Measurements from ENCODE around the gene BBS2. TPM values are rescaled to one million over a fixed set of nuclear protein-coding genes. Genes with fewer than 3 reads are reported as not detected.
A peak's percentile ranks its signal among the peaks of the same experiment; 100 is the strongest.
"Not testable (repeated sequence)": the region's sequence is repeated elsewhere in the genome, so short reads cannot be mapped to it uniquely, and the experiment has no call there.

BBS2 gene
- total RNA-seq, 2 donors from 2014 or later: 47.2 to 60.9 TPM

DNA sequence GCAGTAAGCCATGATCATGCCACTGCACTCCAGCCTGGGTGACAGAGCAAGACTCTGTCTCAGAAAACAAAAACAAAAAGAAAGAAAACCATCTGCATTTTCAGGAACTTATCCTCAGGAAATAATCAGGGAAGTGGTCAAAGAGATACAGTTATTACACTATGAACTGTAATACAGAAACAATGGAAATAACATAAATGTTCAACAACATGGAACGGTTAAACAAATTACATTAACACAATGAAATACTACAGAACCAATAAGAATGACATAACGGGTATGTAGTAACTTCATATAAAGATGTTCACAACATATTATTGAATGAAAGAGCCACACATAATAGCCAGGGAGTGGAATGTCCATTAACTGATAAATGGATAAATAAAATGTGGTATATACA, 6.7 kb downstream of the BBS2 start:
- peaks cover 5% of the 10 kb centered on the region for H3K36me3 Mint-ChIP-seq (ENCODE audit: low read depth)
- H3K27me3 Mint-ChIP-seq: no peaks in the 10 kb centered on the region
- no peak overlapping the region for H3K4me3 Mint-ChIP-seq
- DNase-seq (no peak), ATAC-seq (no peak)
- no peaks in the 10 kb centered on the region for H3K9me3 ChIP-seq (ENCODE audit: control insufficient read depth, low read length, poor library complexity, severe bottlenecking)
- peak overlapping the region; percentile 27 for H3K27ac Mint-ChIP-seq
- peaks cover 39% of the 10 kb centered on the region for H3K4me1 Mint-ChIP-seq

DNA sequence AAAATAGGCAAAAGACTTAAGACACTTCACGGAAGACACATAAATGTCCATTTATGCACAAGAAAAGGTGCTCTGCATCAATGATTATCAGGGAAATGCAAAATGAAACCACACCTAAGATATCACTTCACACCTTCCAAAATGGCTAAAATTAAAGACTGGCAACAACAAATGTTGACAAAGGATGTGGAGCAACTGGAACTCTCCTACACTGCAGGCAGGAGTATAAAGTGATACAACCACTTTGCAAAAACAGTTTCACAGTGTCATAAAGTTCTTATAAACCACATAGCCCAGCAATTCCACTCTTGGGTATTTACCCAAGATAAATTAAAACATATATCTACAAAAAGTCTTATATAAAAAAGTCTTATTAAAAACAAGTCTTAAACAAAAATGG, 7.8 kb downstream of the BBS2 start:
- no peaks in the 10 kb centered on the region for H3K9me3 ChIP-seq (ENCODE audit: control insufficient read depth, low read length, poor library complexity, severe bottlenecking)
- no peak for DNase-seq
- Mint-ChIP-seq H3K27me3 (no peaks in the 10 kb centered on the region), H3K4me3 (no peak overlapping the region), H3K27ac (no peak overlapping the region), H3K36me3 (ENCODE audit: low read depth) (peaks cover 6% of the 10 kb centered on the region), H3K4me1 (peaks cover 31% of the 10 kb centered on the region)
- no peak for ATAC-seq

DNA sequence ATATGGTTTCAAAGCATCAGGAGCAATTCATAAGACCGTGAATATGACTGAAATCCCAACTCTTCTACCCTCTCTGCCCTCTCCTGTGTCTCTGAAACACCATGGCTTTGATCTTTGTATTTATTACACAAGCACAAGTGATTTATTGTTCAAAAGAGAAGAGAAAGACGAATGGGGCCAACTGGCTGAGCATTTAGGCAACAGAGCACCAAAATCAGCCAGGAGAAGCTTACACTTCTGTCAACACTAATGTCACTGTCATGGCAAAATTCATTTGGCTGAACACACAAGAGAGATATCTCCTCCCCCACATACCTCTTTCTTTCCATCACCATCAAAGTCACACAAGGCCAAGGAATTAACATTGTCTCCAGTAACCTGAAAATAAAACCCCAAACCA, 9.3 kb downstream of the BBS2 start:
- peaks cover 27% of the 10 kb centered on the region for H3K4me1 Mint-ChIP-seq
- H3K4me3 Mint-ChIP-seq: no peak overlapping the region
- H3K27ac Mint-ChIP-seq: no peak overlapping the region
- H3K27me3 Mint-ChIP-seq: no peaks in the 10 kb centered on the region
- H3K36me3 Mint-ChIP-seq (ENCODE audit: low read depth): peaks cover 6% of the 10 kb centered on the region
- ATAC-seq: no peak
- H3K9me3 ChIP-seq (ENCODE audit: control insufficient read depth, low read length, poor library complexity, severe bottlenecking): no peaks in the 10 kb centered on the region
- no peak for DNase-seq

DNA sequence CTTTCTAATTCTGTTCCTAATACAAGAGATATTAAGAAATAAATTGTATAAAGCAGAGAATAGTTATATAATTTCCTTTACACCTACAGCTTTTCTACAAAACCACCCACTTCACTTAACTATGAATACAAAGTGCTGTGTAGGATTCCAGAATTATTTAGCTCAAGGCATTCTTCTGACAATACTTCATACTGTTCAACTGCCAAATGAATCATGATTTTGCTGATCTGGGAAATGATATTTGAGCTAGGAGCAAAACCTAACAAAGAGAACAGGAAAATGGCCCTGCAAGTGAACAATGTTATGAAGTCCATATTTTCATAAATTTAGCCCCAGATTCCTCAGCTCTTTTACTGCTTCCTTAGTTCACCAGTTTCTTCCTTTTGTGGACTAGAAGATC, 12.9 kb downstream of the BBS2 start:
- DNase-seq (no peak), ATAC-seq (no peak)
- no peak overlapping the region for H3K4me3 Mint-ChIP-seq
- H3K27ac Mint-ChIP-seq: peak overlapping the region; percentile 32
- H3K36me3 Mint-ChIP-seq (ENCODE audit: low read depth): peaks cover 10% of the 10 kb centered on the region
- no peaks in the 10 kb centered on the region for H3K9me3 ChIP-seq (ENCODE audit: control insufficient read depth, low read length, poor library complexity, severe bottlenecking)
- H3K27me3 Mint-ChIP-seq: no peaks in the 10 kb centered on the region
- peaks cover 9% of the 10 kb centered on the region for H3K4me1 Mint-ChIP-seq

DNA sequence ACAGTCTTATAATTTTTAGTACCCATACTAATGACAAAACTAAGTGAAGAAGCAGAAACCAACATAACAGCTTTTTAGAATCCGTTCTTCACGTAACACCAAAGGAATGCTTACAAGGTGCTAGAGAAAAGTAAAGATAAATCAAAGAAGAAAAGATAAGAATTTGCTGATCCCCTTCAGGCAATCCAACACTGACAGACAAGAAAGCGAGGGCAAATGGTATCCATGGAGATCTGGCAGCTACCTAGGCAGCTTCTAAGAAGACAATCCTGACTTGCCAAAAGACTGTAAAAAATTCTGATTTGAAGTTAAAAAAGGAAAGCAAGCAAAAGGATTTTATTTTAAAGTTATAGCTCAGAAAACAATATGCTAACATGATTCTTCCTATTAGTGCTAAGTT, 14.6 kb downstream of the BBS2 start:
- Mint-ChIP-seq H3K27ac (peak overlapping the region; percentile 41), H3K4me1 (peaks cover 7% of the 10 kb centered on the region), H3K27me3 (no peaks in the 10 kb centered on the region), H3K36me3 (ENCODE audit: low read depth) (peaks cover 8% of the 10 kb centered on the region), H3K4me3 (no peak overlapping the region)
- DNase-seq: no peak
- no peak for ATAC-seq
- H3K9me3 ChIP-seq (ENCODE audit: control insufficient read depth, low read length, poor library complexity, severe bottlenecking): no peaks in the 10 kb centered on the region

DNA sequence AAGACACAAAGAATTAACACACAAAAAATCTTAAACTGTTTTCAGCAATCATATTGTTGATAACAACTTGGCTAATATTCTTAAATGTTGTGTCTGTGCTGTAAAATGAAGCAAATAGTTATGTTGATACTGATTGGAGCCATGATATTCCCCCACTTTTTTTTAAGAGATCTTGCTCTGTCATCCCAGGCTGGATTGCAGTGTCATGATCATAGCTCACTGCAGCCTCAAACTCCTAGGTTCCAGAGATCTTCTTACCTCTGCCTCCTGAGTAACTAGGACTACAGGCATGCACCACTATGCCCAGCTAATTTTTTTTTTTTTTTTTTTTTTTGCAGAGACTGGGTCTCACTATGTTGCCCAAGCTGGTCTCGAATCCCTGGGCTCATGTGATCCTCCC, 26.0 kb downstream of the BBS2 start:
- Mint-ChIP-seq H3K4me1 (peaks cover 4% of the 10 kb centered on the region), H3K36me3 (ENCODE audit: low read depth) (peaks cover 16% of the 10 kb centered on the region), H3K27me3 (no peaks in the 10 kb centered on the region), H3K4me3 (no peak overlapping the region), H3K27ac (no peak overlapping the region)
- H3K9me3 ChIP-seq (ENCODE audit: control insufficient read depth, low read length, poor library complexity, severe bottlenecking): no peaks in the 10 kb centered on the region
- ATAC-seq (no peak), DNase-seq (no peak)

DNA sequence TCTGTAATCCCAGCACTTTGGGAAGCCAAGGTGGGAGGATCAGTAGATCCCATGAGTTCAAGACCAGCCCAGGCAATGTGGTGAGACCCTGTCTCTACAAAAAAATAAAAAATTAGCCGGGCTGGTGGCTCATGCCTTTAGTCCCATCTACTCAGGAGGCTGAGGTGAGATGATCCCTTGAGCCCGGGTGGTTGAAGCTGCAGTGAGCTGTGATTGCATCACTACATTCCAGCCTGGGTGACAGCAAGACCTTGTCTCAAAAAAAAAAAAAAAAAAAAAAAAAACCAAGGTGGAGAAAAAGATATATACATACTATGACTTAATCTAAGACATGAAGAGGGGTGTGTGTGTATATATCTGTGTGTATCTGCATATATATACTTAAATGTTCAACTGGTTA, 26.7 kb downstream of the BBS2 start:
- Mint-ChIP-seq H3K4me1 (peaks cover 4% of the 10 kb centered on the region), H3K27me3 (no peaks in the 10 kb centered on the region), H3K27ac (no peak overlapping the region), H3K4me3 (no peak overlapping the region), H3K36me3 (ENCODE audit: low read depth) (peaks cover 13% of the 10 kb centered on the region)
- ATAC-seq: no peak
- no peak for DNase-seq
- H3K9me3 ChIP-seq (ENCODE audit: control insufficient read depth, low read length, poor library complexity, severe bottlenecking): no peaks in the 10 kb centered on the region

DNA sequence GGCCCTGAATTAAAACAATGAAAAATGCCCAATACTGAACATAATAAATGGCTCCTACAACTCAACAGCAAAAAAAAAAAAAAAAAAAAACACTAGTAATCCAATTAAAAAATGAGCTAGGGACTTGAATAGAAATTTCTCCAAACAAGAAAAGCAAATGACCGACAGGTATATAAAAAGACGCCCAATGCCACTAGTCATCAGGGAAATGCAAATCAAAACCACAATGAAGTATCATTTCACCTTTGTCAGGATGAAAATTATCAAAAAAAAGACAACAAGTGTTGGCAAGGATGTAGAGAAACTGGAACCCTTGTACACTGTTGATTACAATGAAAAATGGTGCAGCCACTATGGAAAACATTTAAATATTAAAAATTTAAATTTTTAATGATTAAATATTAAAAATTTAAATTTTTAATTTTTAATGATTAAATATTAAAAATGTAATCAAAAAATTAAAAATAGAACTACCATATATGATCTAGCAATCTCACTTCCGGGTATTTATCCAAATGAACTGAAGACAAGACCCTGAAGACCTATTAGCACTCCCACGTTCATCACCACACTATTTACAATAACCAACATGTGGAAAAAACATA, 28.1 kb downstream of the BBS2 start:
- Mint-ChIP-seq H3K27ac (no peak overlapping the region), H3K4me1 (no peaks in the 10 kb centered on the region), H3K27me3 (no peaks in the 10 kb centered on the region), H3K36me3 (ENCODE audit: low read depth) (peaks cover 5% of the 10 kb centered on the region), H3K4me3 (no peak overlapping the region)
- ATAC-seq: no peak
- DNase-seq: no peak
- H3K9me3 ChIP-seq (ENCODE audit: control insufficient read depth, low read length, poor library complexity, severe bottlenecking): no peaks in the 10 kb centered on the region

DNA sequence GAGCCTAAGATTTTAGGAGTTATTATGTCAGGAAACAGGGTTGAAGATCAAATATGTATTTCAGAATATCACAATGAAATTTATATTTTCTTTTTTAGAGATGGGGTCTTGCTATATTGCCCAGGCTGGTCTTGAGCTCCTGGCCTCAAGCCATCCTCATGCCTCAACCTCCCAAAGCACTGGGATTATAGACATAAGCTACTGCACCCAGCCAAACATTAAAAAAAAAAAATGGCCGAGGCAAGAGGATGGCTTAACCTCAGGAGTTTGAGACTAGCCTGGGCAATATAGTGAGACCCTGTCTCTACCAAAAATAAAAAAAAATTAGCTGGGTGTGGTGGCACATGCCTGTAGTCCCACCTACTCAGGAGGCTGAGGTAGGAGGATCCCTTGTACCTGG, 31.0 kb downstream of the BBS2 start:
- H3K36me3 Mint-ChIP-seq (ENCODE audit: low read depth); H3K27ac Mint-ChIP-seq; H3K4me3 Mint-ChIP-seq: not testable (repeated sequence)

DNA sequence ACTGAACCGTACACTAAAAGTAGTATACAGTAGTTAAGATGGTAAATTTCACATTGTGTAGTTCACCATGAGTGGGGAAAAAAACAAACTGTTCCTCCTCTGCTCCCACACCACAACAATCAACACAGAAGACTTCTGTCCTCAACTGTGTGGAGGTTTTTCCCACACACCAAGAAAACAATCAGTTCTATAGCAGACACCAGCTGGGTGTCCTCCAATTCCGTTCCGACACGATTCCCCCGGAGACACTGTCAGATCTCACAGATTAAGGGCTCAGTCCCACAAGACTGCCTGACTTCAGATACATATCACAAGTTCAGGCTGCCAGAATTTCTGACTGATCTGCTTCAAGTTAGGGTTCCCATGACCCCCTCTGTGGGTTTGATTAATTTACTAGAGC, 31.8 kb downstream of the BBS2 start:
- no peak overlapping the region for H3K27ac Mint-ChIP-seq
- H3K27me3 Mint-ChIP-seq: no peaks in the 10 kb centered on the region
- no peaks in the 10 kb centered on the region for H3K9me3 ChIP-seq (ENCODE audit: control insufficient read depth, low read length, poor library complexity, severe bottlenecking)

More for the DNA sequence above, 31.0 kb downstream of the BBS2 start:
- H3K27me3 Mint-ChIP-seq; H3K9me3 ChIP-seq (ENCODE audit: control insufficient read depth, low read length, poor library complexity, severe bottlenecking); DNase-seq; H3K4me1 Mint-ChIP-seq; ATAC-seq: not testable (repeated sequence)

DNA sequence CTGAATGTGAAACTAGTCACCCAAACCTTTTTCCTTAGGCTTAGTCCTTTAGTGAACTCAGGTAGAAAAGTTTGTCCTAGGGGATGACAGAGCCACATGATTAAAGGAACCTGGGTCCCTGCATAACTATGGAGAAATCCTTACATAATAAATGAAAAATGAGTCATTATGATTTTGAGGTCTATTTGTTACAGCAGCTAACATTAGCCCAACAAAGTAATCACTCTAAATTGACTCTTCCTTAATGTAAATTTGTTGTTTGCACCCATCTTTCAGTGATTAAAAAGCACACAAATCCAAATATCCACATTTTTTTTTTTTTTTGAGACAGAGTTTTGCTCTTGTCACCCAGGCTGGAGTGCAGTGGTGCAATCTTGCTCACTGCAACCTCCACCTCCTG, 36.4 kb downstream of the BBS2 start:
- no peaks in the 10 kb centered on the region for H3K4me1 Mint-ChIP-seq
- H3K9me3 ChIP-seq (ENCODE audit: control insufficient read depth, low read length, poor library complexity, severe bottlenecking): no peaks in the 10 kb centered on the region
- H3K4me3 Mint-ChIP-seq: no peak overlapping the region
- DNase-seq (no peak), ATAC-seq (no peak)
- peak overlapping the region; percentile 14 for H3K27ac Mint-ChIP-seq
- no peaks in the 10 kb centered on the region for H3K36me3 Mint-ChIP-seq (ENCODE audit: low read depth)
- H3K27me3 Mint-ChIP-seq: no peaks in the 10 kb centered on the region

More for the DNA sequence above, 31.8 kb downstream of the BBS2 start:
- ATAC-seq: no peak
- no peak for DNase-seq
- Mint-ChIP-seq H3K4me1 (no peaks in the 10 kb centered on the region), H3K36me3 (ENCODE audit: low read depth) (no peaks in the 10 kb centered on the region), H3K4me3 (no peak overlapping the region)

DNA sequence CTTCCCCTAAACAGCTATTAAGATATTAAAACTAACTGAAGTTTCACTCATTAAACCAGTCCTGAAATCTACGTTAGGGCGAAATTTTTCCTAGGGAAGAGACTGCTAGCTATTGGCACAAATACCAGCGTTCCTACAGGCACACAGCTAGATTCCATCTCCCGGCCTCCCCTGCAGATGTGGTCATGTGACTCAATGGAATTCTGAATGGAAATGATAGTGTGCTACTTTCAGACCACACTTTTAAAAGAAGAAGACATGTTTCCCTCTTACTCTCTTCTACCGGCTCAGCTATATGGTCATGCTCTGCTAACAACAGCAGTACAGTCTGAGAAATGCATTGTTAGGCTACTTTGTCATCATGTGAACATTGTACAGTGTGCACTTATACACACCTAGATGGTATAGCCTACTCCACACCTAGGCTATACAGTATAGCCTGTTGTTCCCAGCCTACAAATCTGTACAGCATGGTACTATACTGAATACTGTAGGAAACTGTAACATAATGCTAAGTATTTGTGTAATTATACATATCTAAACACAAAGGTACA, 37.1 kb downstream of the BBS2 start:
- no peaks in the 10 kb centered on the region for H3K9me3 ChIP-seq (ENCODE audit: control insufficient read depth, low read length, poor library complexity, severe bottlenecking)
- ATAC-seq: no peak
- no peak overlapping the region for H3K4me3 Mint-ChIP-seq
- H3K36me3 Mint-ChIP-seq (ENCODE audit: low read depth): no peaks in the 10 kb centered on the region
- DNase-seq: no peak
- no peak overlapping the region for H3K27ac Mint-ChIP-seq
- peaks cover under 1% of the 10 kb centered on the region for H3K4me1 Mint-ChIP-seq
- H3K27me3 Mint-ChIP-seq: no peaks in the 10 kb centered on the region

DNA sequence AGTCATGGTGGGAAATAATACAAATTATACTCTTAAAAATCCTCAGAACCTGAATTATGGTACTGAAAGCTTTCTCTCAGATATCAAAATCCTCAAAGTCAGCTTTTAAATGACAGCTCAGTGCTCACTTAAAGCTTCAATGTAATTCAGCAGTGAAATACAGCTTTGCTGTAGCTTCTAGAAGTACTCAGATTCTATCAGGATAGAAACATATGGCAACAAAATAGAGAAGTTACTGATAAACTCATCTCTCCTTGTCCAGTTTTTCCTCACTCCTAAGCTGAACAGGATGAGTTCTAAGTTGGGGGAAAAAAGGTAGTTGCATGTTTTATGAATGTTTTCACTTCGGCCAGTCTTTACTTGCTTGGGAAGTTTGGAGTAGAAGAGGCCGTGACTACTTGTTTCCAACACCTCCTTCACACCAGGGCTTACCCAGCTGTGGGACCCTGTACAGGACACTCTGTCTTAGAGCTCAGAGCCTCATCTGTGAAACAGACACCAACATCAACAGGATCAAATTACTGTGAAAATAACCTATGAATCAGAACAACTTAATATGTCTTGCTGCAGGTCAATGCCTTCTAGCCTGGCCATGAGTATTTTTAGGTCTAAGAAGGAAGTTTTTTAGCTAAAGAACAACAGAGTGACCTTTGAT, 38.2 kb downstream of the BBS2 start:
- H3K9me3 ChIP-seq (ENCODE audit: control insufficient read depth, low read length, poor library complexity, severe bottlenecking): no peaks in the 10 kb centered on the region
- H3K27me3 Mint-ChIP-seq: no peaks in the 10 kb centered on the region
- H3K36me3 Mint-ChIP-seq (ENCODE audit: low read depth): no peaks in the 10 kb centered on the region
- DNase-seq (no peak), ATAC-seq (no peak)
- H3K4me1 Mint-ChIP-seq: peaks cover 3% of the 10 kb centered on the region
- peak overlapping the region; percentile 62 for H3K27ac Mint-ChIP-seq
- no peak overlapping the region for H3K4me3 Mint-ChIP-seq
